ENCODE results near the gene PCDH19. TPM values are rescaled to one million over a fixed set of nuclear protein-coding genes. Genes with fewer than 3 reads are reported as not detected.
A peak's percentile ranks its signal among the peaks of the same experiment; 100 is the strongest.

PCDH19 gene
- total RNA-seq, 1 experiment from 2014 or later: 1.2 TPM

DNA sequence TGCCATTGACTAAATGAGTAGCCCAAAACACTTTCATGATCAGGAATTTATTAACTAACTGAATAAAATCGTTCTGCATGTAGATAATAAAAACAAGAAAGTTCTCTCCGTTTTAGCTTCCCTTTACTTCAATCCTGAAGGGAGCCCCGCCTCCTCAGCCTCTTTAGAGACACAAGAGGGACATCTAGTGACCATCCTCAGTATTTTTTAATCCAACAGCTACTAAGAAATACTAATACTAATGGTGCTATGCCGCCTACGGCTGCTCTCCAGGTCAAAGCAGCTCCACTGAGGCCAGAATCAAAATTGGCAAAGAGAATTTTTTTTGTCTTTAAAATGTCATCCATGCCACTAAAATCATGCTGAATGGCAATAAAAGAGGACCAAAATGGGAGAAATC, 3.2 kb upstream of the PCDH19 start:
- H3K27me3 Mint-ChIP-seq (ENCODE audit: low read depth): peaks cover 65% of the 10 kb centered on the region
- H4K5ac ChIP-seq (ENCODE audit: insufficient read length, low read depth, low read length): no peak overlapping the region
- no peak for DNase-seq

More for the DNA sequence above, 3.2 kb upstream of the PCDH19 start:
- Histone ChIP-seq H3K9ac (ENCODE audit: extremely low read depth, insufficient read length, low read length) (no peak overlapping the region), H2AFZ (ENCODE audit: low read length) (no peak overlapping the region), H4K20me1 (ENCODE audit: control insufficient read depth, insufficient read depth, insufficient read length) (no peaks in the 10 kb centered on the region), H2BK20ac (ENCODE audit: low read depth, low read length, poor library complexity, severe bottlenecking) (no peak overlapping the region), H4K8ac (replicated peaks; ENCODE audit: insufficient read length, low read depth, low read length) (no peak overlapping the region), H2BK120ac (ENCODE audit: low read depth, low read length, poor library complexity, severe bottlenecking) (no peak overlapping the region), H3K56ac (ENCODE audit: insufficient read length, low read depth, low read length) (no peak overlapping the region), H3K23me2 (ENCODE audit: insufficient read length, low read depth, low read length, poor library complexity, severe bottlenecking) (peaks cover 17% of the 10 kb centered on the region), H2BK15ac (ENCODE audit: low read depth, low read length) (no peak overlapping the region), H2BK5ac (ENCODE audit: insufficient read length, low read length) (no peak overlapping the region), H3K18ac (ENCODE audit: insufficient read length, low read depth, low read length) (no peak overlapping the region), H3K23ac (ENCODE audit: insufficient read length, low read depth, low read length) (no peak overlapping the region), H3K27ac (ENCODE audit: insufficient read length, low read depth, low read length) (no peak overlapping the region), H2AK5ac (ENCODE audit: insufficient read length, low read length) (no peak overlapping the region), H3T11ph (ENCODE audit: low read length) (no peak overlapping the region), H3K4me2 (ENCODE audit: insufficient read depth, insufficient read length, low read length) (no peak overlapping the region), H3K4me1 (ENCODE audit: insufficient read depth, low read length) (peaks cover 2% of the 10 kb centered on the region; the same call in 1 of the 2 replicates), H3K14ac (ENCODE audit: insufficient read depth, low read length) (no peak overlapping the region), H4K91ac (ENCODE audit: insufficient read length, low read depth, low read length) (no peak overlapping the region), H3K27me3 (ENCODE audit: insufficient read depth, low read length) (peaks cover 27% of the 10 kb centered on the region), H2BK12ac (ENCODE audit: insufficient read length, low read depth, low read length) (no peak overlapping the region), H3K9me3 (ENCODE audit: control insufficient read depth, low read depth, low read length) (no peaks in the 10 kb centered on the region), H3K79me2 (ENCODE audit: insufficient read depth, low read length) (no peaks in the 10 kb centered on the region), H3K4ac (ENCODE audit: low read depth, low read length) (no peak overlapping the region), H3K79me1 (ENCODE audit: insufficient read depth, low read depth, low read length, poor library complexity, severe bottlenecking) (no peaks in the 10 kb centered on the region)
- TF ChIP-seq, protein P1, sequence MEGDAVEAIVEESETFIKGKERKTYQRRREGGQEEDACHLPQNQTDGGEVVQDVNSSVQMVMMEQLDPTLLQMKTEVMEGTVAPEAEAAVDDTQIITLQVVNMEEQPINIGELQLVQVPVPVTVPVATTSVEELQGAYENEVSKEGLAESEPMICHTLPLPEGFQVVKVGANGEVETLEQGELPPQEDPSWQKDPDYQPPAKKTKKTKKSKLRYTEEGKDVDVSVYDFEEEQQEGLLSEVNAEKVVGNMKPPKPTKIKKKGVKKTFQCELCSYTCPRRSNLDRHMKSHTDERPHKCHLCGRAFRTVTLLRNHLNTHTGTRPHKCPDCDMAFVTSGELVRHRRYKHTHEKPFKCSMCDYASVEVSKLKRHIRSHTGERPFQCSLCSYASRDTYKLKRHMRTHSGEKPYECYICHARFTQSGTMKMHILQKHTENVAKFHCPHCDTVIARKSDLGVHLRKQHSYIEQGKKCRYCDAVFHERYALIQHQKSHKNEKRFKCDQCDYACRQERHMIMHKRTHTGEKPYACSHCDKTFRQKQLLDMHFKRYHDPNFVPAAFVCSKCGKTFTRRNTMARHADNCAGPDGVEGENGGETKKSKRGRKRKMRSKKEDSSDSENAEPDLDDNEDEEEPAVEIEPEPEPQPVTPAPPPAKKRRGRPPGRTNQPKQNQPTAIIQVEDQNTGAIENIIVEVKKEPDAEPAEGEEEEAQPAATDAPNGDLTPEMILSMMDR (conservative IDR thresholded peaks at IDR 0.05): peak; percentile 78
- peaks cover 0 to under 1% (median under 1%) of the 10 kb centered on the region in 3 experiments; a peak in 4 of 7 replicates for H3K36me3 Mint-ChIP-seq (ENCODE audit: insufficient read depth in 1 of 3, low read depth in 3 of 3)
- no CpG with 5 or more reads among the region's 5 CpGs for WGBS (ENCODE audit: extremely low coverage, insufficient read length, low lambda C conversion rate)
- no peak overlapping the region for H3K27ac Mint-ChIP-seq
- peaks cover under 1 to 1% of the 10 kb centered on the region in 2 experiments; a peak in 4 of 5 replicates for H3K9me3 Mint-ChIP-seq
- peaks cover 35 to 47% of the 10 kb centered on the region in 2 experiments for H3K4me1 Mint-ChIP-seq
- peak overlapping the region; percentile 27 to 30; a peak in 3 of 5 replicates for H3K4me3 Mint-ChIP-seq
